ENCODE results near the gene NFKBIB.
A peak's percentile ranks its signal among the peaks of the same experiment; 100 is the strongest.
"Not testable (repeated sequence)": the region's sequence is repeated elsewhere in the genome, so short reads cannot be mapped to it uniquely, and the experiment has no call there.

NFKBIB gene

GRCh38 chr19:38931521-38931793 lies 31.7 kb downstream of the NFKBIB start:
- DNase-seq, result no peak

GRCh38 chr19:38932425-38933179 lies 32.8 kb downstream of the NFKBIB start:
- peak; percentile 36 for DNase-seq

GRCh38 chr19:38933544-38933943 lies 33.8 kb downstream of the NFKBIB start:
- no peak for DNase-seq

GRCh38 chr19:38939957-38940356 lies 40.2 kb downstream of the NFKBIB start:
- DNase-seq, result no peak

GRCh38 chr19:38941466-38941865 lies 41.7 kb downstream of the NFKBIB start:
- DNase-seq, result not testable (repeated sequence)

GRCh38 chr19:38941979-38942378 lies 42.2 kb downstream of the NFKBIB start:
- DNase-seq, result no peak

- no peak for DNase-seq
These were observed 42.9 kb downstream of the NFKBIB start for GRCh38 chr19:38942471-38943181.

GRCh38 chr19:38944981-38945506 lies 45.3 kb downstream of the NFKBIB start:
- peak; percentile 32 for DNase-seq

GRCh38 chr19:38945562-38946228 lies 45.9 kb downstream of the NFKBIB start:
- DNase-seq, result no peak

- DNase-seq, result no peak
These were observed 46.7 kb downstream of the NFKBIB start for GRCh38 chr19:38946229-38947010.

- peak; percentile 96 for DNase-seq
These were observed 50.0 kb downstream of the NFKBIB start for GRCh38 chr19:38949580-38950367.

- DNase-seq, result no peak
These were observed 51.4 kb downstream of the NFKBIB start for GRCh38 chr19:38951187-38951586.

GRCh38 chr19:38952395-38953165 lies 52.8 kb downstream of the NFKBIB start:
- peak; percentile 66 for DNase-seq

- DNase-seq, result no peak
These were observed 53.9 kb downstream of the NFKBIB start for GRCh38 chr19:38953677-38954076.

GRCh38 chr19:38956264-38956663 lies 56.5 kb downstream of the NFKBIB start:
- no peak for DNase-seq

GRCh38 chr19:38958301-38958700 lies 58.5 kb downstream of the NFKBIB start:
- DNase-seq, result no peak

All from NCI-H146 (cell line).